ENCODE data around the gene BCL2L12.

DNA sequence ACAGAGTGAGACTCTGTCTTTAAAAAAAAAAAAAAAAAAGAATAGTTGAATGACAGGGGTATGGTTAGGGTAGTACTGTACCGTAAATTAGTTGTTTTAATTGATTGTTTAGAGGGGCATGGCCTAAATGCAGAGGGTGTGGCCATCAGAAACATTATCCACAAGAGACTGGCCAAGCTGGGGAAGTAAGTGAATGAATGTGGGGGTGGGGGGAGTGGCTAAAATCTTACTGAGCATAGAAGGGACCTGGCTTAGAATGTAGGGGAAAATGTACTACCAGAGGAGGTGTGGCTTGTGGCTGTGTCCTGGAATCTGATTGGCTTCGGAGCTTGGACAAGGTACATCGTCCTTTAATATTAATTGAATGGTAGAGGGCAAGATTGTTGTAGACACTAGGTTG lies 3.8 kb downstream of the BCL2L12 start:
- TF ChIP-seq, protein P1, sequence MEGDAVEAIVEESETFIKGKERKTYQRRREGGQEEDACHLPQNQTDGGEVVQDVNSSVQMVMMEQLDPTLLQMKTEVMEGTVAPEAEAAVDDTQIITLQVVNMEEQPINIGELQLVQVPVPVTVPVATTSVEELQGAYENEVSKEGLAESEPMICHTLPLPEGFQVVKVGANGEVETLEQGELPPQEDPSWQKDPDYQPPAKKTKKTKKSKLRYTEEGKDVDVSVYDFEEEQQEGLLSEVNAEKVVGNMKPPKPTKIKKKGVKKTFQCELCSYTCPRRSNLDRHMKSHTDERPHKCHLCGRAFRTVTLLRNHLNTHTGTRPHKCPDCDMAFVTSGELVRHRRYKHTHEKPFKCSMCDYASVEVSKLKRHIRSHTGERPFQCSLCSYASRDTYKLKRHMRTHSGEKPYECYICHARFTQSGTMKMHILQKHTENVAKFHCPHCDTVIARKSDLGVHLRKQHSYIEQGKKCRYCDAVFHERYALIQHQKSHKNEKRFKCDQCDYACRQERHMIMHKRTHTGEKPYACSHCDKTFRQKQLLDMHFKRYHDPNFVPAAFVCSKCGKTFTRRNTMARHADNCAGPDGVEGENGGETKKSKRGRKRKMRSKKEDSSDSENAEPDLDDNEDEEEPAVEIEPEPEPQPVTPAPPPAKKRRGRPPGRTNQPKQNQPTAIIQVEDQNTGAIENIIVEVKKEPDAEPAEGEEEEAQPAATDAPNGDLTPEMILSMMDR (IDR thresholded peaks at IDR 0.05), result no peak
- TF ChIP-seq EP300 (IDR thresholded peaks at IDR 0.05), result no peak
